GM23338 (cell line): ENCODE results near the gene CCR7. TPM values are rescaled to one million over a fixed set of nuclear protein-coding genes. Genes with fewer than 3 reads are reported as not detected.

Experiments
- ATAC-seq: fragments of 200-7000 bp; cut with Tn5 transposase; 3 replicates; pipeline ENCODE4 v1.9.1; 2020
- DNase-seq: peaks from one replicate; pipeline ENCODE4 v3.0.0-alpha.2; 2015; ENCODE audit warnings: low spot score
- H2AFZ ChIP-seq: fragments of 200-600 bp; sonication (generic); 2 replicates; pipeline ENCODE4 v1.8.0; 2016; ENCODE audit warnings: antibody characterized with exemption, mild to moderate bottlenecking, moderate library complexity
- H3F3A ChIP-seq: fragments of 200-600 bp; sonication (generic); replicated peaks from 2 replicates; pipeline ENCODE4 v1.8.0; 2017; ENCODE audit warnings: antibody characterized with exemption, mixed run types, low read depth
- H3K27ac ChIP-seq: fragments of 200-600 bp; sonication (generic); 2 replicates; pipeline ENCODE4 v1.6.1; 2016; ENCODE audit warnings: low read depth
- H3K27me3 ChIP-seq: fragments of 200-600 bp; sonication (generic); 2 replicates; pipeline ENCODE4 v1.8.0; 2016; ENCODE audit warnings: mild to moderate bottlenecking, mixed run types, moderate library complexity; ENCODE audit not compliant: insufficient read depth
- H3K36me3 ChIP-seq: fragments of 200-600 bp; sonication (generic); 2 replicates; pipeline ENCODE4 v1.8.0; 2016; ENCODE audit warnings: mild to moderate bottlenecking; ENCODE audit not compliant: insufficient read depth
- H3K4me1 ChIP-seq: fragments of 200-600 bp; sonication (generic); 2 replicates; pipeline ENCODE4 v1.8.0; 2016; ENCODE audit warnings: mild to moderate bottlenecking, moderate library complexity; ENCODE audit not compliant: insufficient read depth
- H3K4me2 ChIP-seq: fragments of 200-600 bp; sonication (generic); 2 replicates; pipeline ENCODE4 v1.7.1; 2017; ENCODE audit warnings: mixed run types
- H3K4me3 ChIP-seq: fragments of 200-600 bp; sonication (generic); 2 replicates; pipeline ENCODE4 v1.6.1; 2016; ENCODE audit warnings: mixed run types
- H3K79me2 ChIP-seq: fragments of 200-600 bp; sonication (generic); replicated peaks from 2 replicates; pipeline ENCODE4 v1.8.0; 2017; ENCODE audit warnings: mild to moderate bottlenecking; ENCODE audit not compliant: insufficient read depth
- H3K9me2 ChIP-seq: fragments of 200-600 bp; sonication (generic); 2 replicates; pipeline ENCODE4 v1.8.0; 2017; ENCODE audit not compliant: insufficient read depth
- H4K20me1 ChIP-seq: fragments of 200-600 bp; sonication (generic); replicated peaks from 2 replicates; pipeline ENCODE4 v1.8.0; 2017; ENCODE audit warnings: mild to moderate bottlenecking; ENCODE audit not compliant: insufficient read depth
- H3K27ac Mint-ChIP-seq: 2 replicates; pipeline ENCODE4 v1.8.0; 2020; ENCODE audit warnings: inconsistent platforms, mild to moderate bottlenecking, moderate library complexity, mixed read lengths
- H3K27me3 Mint-ChIP-seq: 3 replicates; pipeline ENCODE4 v1.8.0; 2022; ENCODE audit warnings: low read depth, mild to moderate bottlenecking, moderate library complexity, mixed read lengths, inconsistent platforms; ENCODE audit not compliant: insufficient read depth, poor library complexity
- H3K36me3 Mint-ChIP-seq: 3 replicates; pipeline ENCODE4 v1.8.0; 2021; ENCODE audit warnings: low read depth, mild to moderate bottlenecking, inconsistent platforms, moderate library complexity, mixed read lengths
- H3K4me1 Mint-ChIP-seq: 3 replicates; pipeline ENCODE4 v1.8.0; 2020; ENCODE audit warnings: mild to moderate bottlenecking, inconsistent platforms, mixed read lengths
- H3K4me3 Mint-ChIP-seq: 3 replicates; pipeline ENCODE4 v1.8.0; 2021; ENCODE audit warnings: moderate library complexity, mild to moderate bottlenecking, inconsistent platforms, mixed read lengths
- H3K9me3 Mint-ChIP-seq: 3 replicates; pipeline ENCODE4 v1.8.0; 2020; ENCODE audit warnings: moderate library complexity, mild to moderate bottlenecking, inconsistent platforms, mixed read lengths
- CREB1 ChIP-seq: fragments of 250-450 bp; sonication (Bioruptor Pico); IDR thresholded peaks from 2 replicates; pipeline ENCODE4 v1.5.0; 2020; ENCODE audit warnings: low read depth, mild to moderate bottlenecking, moderate library complexity
- EZH2 ChIP-seq: fragments of 200-600 bp; sonication (generic); IDR thresholded peaks from one replicate; pipeline ENCODE4 v1.8.0; 2017; ENCODE audit warnings: antibody characterized with exemption, mild to moderate bottlenecking, low read depth; ENCODE audit not compliant: unreplicated experiment
- EZH2phosphoT487 ChIP-seq: fragments of 200-600 bp; sonication (generic); IDR thresholded peaks from one replicate; pipeline ENCODE4 v1.8.1; 2018; ENCODE audit warnings: antibody characterized with exemption; ENCODE audit not compliant: unreplicated experiment
- JUNB ChIP-seq: IDR thresholded peaks from one replicate; pipeline ENCODE4 v1.6.1; 2016; ENCODE audit warnings: antibody characterized with exemption; ENCODE audit not compliant: unreplicated experiment
- POLR2AphosphoS5 ChIP-seq: IDR thresholded peaks from 2 replicates; pipeline ENCODE4 v1.6.1; 2016; ENCODE audit warnings: antibody characterized with exemption, low read depth
- STAT1 ChIP-seq: IDR thresholded peaks from one replicate; pipeline ENCODE4 v1.6.1; 2016; ENCODE audit warnings: antibody characterized with exemption; ENCODE audit not compliant: unreplicated experiment
- ZNF114 ChIP-seq: fragments of 250-450 bp; sonication (Bioruptor Pico); IDR thresholded peaks from 2 replicates; pipeline ENCODE4 v1.5.0; 2020; ENCODE audit warnings: mild to moderate bottlenecking, moderate library complexity
- ZNF331 ChIP-seq: fragments of 250-450 bp; sonication (Bioruptor Pico); IDR thresholded peaks from 2 replicates; pipeline ENCODE4 v1.5.0; 2020; ENCODE audit warnings: low read depth, mild to moderate bottlenecking, moderate library complexity
- polyA plus RNA-seq: library from polyadenylated mRNA; unstranded; fragments of >200 nt; fragmentation: Nextera tagmentation; extraction: Ambion mirVana; gene quantifications from 2 replicates; pipeline ENCODE4 v1.2.1, GENCODE V29; 2016
- total RNA-seq: library from RNA; depleted of rRNA; stranded (reverse); fragments of >200 nt; shearing (Covaris generic); gene quantifications from 2 replicates; pipeline ENCODE4 v1.2.3, GENCODE V29; 2014
- TF ChIP-seq, protein P1 (sequence below): fragments of 250-450 bp; sonication (Bioruptor Pico); IDR thresholded peaks from 2 replicates; pipeline ENCODE4 v1.5.0; 2020; ENCODE audit warnings: mild to moderate bottlenecking, moderate library complexity
- TF ChIP-seq, protein P2 (sequence below), 2 experiments: fragments of 200-600 bp in 1 of 2; sonication (generic) in 1 of 2; conservative IDR thresholded peaks; 2 replicates each; pipeline versions ENCODE4 v1.5.1 to v1.6.1; 2016 to 2017; ENCODE audit warnings: antibody characterized with exemption in 2 of 2, low read depth in 2 of 2, mild to moderate bottlenecking in 2 of 2, moderate library complexity in 1 of 2
- TF ChIP-seq, protein P3 (sequence below): IDR thresholded peaks from one replicate; pipeline ENCODE4 v1.6.1; 2018; ENCODE audit warnings: antibody characterized with exemption; ENCODE audit not compliant: unreplicated experiment

Gene CCR7
- total and polyA plus RNA-seq, 2 experiments from 2014 or later, result 0.37 to 0.59 TPM

DNA sequence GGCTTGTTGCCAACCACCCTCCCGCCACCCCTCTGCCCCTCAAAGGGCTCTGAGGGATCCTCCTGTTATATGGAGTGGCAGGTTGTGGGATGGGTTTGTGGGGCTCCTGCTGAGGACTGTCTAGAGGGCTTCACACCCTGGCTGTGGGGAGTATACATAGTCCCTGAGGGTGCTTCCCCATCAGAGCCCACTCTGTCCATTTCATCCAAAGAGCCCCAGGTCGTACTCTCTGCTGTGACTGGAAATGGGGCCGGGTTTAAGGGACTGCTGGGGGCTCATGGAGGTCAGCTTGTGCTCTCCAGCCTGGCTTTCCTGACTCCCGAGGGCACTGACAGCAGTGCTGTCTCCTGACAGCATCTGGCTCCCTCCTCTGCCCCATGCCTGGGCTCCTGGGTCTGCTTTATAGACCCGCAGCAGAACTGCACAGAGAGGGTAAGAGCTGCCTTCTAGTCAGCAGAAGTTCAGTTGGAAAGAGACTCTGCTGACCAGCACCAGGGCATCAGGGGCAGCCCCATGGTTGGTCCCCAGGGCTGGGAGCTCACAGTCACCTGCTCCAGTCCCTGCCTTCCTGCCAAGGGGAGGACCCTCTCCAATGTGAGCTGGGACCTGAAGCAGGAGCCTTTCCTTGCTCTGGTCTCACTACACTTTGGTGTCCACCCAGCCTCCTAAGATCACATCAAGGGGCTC is 46.0 kb downstream of the CCR7 start (continued):
- TF ChIP-seq, protein P1, sequence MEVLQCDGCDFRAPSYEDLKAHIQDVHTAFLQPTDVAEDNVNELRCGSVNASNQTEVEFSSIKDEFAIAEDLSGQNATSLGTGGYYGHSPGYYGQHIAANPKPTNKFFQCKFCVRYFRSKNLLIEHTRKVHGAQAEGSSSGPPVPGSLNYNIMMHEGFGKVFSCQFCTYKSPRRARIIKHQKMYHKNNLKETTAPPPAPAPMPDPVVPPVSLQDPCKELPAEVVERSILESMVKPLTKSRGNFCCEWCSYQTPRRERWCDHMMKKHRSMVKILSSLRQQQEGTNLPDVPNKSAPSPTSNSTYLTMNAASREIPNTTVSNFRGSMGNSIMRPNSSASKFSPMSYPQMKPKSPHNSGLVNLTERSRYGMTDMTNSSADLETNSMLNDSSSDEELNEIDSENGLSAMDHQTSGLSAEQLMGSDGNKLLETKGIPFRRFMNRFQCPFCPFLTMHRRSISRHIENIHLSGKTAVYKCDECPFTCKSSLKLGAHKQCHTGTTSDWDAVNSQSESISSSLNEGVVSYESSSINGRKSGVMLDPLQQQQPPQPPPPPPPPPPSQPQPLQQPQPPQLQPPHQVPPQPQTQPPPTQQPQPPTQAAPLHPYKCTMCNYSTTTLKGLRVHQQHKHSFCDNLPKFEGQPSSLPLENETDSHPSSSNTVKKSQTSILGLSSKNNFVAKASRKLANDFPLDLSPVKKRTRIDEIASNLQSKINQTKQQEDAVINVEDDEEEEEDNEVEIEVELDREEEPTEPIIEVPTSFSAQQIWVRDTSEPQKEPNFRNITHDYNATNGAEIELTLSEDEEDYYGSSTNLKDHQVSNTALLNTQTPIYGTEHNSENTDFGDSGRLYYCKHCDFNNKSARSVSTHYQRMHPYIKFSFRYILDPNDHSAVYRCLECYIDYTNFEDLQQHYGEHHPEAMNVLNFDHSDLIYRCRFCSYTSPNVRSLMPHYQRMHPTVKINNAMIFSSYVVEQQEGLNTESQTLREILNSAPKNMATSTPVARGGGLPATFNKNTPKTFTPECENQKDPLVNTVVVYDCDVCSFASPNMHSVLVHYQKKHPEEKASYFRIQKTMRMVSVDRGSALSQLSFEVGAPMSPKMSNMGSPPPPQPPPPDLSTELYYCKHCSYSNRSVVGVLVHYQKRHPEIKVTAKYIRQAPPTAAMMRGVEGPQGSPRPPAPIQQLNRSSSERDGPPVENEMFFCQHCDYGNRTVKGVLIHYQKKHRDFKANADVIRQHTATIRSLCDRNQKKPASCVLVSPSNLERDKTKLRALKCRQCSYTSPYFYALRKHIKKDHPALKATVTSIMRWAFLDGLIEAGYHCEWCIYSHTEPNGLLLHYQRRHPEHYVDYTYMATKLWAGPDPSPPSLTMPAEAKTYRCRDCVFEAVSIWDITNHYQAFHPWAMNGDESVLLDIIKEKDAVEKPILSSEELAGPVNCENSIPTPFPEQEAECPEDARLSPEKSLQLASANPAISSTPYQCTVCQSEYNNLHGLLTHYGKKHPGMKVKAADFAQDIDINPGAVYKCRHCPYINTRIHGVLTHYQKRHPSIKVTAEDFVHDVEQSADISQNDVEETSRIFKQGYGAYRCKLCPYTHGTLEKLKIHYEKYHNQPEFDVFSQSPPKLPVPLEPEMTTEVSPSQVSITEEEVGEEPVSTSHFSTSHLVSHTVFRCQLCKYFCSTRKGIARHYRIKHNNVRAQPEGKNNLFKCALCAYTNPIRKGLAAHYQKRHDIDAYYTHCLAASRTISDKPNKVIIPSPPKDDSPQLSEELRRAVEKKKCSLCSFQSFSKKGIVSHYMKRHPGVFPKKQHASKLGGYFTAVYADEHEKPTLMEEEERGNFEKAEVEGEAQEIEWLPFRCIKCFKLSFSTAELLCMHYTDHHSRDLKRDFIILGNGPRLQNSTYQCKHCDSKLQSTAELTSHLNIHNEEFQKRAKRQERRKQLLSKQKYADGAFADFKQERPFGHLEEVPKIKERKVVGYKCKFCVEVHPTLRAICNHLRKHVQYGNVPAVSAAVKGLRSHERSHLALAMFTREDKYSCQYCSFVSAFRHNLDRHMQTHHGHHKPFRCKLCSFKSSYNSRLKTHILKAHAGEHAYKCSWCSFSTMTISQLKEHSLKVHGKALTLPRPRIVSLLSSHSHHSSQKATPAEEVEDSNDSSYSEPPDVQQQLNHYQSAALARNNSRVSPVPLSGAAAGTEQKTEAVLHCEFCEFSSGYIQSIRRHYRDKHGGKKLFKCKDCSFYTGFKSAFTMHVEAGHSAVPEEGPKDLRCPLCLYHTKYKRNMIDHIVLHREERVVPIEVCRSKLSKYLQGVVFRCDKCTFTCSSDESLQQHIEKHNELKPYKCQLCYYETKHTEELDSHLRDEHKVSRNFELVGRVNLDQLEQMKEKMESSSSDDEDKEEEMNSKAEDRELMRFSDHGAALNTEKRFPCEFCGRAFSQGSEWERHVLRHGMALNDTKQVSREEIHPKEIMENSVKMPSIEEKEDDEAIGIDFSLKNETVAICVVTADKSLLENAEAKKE, result no peak
- TF ChIP-seq, protein P2, sequence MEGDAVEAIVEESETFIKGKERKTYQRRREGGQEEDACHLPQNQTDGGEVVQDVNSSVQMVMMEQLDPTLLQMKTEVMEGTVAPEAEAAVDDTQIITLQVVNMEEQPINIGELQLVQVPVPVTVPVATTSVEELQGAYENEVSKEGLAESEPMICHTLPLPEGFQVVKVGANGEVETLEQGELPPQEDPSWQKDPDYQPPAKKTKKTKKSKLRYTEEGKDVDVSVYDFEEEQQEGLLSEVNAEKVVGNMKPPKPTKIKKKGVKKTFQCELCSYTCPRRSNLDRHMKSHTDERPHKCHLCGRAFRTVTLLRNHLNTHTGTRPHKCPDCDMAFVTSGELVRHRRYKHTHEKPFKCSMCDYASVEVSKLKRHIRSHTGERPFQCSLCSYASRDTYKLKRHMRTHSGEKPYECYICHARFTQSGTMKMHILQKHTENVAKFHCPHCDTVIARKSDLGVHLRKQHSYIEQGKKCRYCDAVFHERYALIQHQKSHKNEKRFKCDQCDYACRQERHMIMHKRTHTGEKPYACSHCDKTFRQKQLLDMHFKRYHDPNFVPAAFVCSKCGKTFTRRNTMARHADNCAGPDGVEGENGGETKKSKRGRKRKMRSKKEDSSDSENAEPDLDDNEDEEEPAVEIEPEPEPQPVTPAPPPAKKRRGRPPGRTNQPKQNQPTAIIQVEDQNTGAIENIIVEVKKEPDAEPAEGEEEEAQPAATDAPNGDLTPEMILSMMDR (conservative IDR thresholded peaks at IDR 0.05; ENCODE audit: low read depth in 2 of 2), result no peak

DNA sequence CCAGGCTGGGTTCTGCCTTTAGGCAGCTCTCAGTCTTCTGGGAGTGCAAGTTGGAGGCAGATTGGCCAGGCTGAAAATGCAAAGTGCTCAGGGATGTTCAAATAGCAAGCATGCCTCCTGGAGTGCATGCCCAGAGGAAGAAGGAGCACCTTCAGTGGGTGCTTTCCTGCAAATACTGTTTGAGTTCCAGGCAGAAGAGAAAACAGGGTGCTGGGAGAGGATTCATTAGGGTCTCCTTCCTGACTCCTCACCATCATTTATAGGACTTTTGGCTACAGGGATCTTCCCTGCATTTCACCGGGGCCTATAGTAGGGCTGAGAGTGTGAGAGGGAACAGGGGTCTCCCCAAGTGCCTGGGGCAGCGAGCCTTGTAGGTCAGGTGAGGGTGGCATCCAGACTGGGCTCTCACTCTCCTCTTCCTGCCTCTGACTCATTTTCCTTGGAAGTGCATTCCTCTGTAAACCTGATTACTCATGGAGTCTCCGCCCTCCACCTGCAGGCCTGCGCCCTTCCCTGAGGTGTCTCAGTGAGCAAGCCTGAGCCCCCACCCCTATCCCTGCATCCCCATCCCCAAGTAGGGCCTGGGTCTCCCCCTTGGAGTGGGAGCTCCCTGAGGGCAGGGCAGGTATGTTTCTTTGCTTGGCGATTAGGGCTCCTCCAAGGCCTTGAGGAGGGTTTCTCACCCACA is 46.7 kb downstream of the CCR7 start:
- Histone ChIP-seq H3K27me3 (no peaks in the 10 kb centered on the region), H3K4me3 (no peak overlapping the region), H3K79me2 (no peaks in the 10 kb centered on the region), H3K27ac (no peak overlapping the region), H4K20me1 (no peaks in the 10 kb centered on the region), H3K36me3 (no peaks in the 10 kb centered on the region), H2AFZ (peak overlapping the region; percentile 72), H3K9me2 (no peaks in the 10 kb centered on the region), H3K4me2 (no peak overlapping the region), H3K4me1 (peaks cover 5% of the 10 kb centered on the region; the same call in 1 of the 2 replicates), H3F3A (no peaks in the 10 kb centered on the region)
- Mint-ChIP-seq H3K9me3 (no peaks in the 10 kb centered on the region), H3K27me3 (peaks cover 13% of the 10 kb centered on the region), H3K4me3 (no peak overlapping the region), H3K36me3 (no peaks in the 10 kb centered on the region), H3K4me1 (peaks cover 10% of the 10 kb centered on the region), H3K27ac (no peak overlapping the region)
- DNase-seq, result peak; percentile 45
- ATAC-seq, result peak; percentile 65
- TF ChIP-seq POLR2AphosphoS5, result no peak
- no peak for TF ChIP-seq CREB1 (CRISPR knock-in tag)
- no peak for TF ChIP-seq EZH2phosphoT487
- TF ChIP-seq EZH2, result no peak
- no peak for TF ChIP-seq STAT1
- no peak for TF ChIP-seq ZNF114
- TF ChIP-seq, protein P3, sequence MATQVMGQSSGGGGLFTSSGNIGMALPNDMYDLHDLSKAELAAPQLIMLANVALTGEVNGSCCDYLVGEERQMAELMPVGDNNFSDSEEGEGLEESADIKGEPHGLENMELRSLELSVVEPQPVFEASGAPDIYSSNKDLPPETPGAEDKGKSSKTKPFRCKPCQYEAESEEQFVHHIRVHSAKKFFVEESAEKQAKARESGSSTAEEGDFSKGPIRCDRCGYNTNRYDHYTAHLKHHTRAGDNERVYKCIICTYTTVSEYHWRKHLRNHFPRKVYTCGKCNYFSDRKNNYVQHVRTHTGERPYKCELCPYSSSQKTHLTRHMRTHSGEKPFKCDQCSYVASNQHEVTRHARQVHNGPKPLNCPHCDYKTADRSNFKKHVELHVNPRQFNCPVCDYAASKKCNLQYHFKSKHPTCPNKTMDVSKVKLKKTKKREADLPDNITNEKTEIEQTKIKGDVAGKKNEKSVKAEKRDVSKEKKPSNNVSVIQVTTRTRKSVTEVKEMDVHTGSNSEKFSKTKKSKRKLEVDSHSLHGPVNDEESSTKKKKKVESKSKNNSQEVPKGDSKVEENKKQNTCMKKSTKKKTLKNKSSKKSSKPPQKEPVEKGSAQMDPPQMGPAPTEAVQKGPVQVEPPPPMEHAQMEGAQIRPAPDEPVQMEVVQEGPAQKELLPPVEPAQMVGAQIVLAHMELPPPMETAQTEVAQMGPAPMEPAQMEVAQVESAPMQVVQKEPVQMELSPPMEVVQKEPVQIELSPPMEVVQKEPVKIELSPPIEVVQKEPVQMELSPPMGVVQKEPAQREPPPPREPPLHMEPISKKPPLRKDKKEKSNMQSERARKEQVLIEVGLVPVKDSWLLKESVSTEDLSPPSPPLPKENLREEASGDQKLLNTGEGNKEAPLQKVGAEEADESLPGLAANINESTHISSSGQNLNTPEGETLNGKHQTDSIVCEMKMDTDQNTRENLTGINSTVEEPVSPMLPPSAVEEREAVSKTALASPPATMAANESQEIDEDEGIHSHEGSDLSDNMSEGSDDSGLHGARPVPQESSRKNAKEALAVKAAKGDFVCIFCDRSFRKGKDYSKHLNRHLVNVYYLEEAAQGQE, result no peak
- no peak for TF ChIP-seq ZNF331 (CRISPR knock-in tag)
- TF ChIP-seq JUNB, result no peak
